GM15510 (cell line): Measurements from ENCODE around the gene SLC40A1.

Source experiments
- POLR2A ChIP-seq: IDR thresholded peaks from 3 replicates; pipeline ENCODE4 v1.6.1; 2011; ENCODE audit warnings: borderline replicate concordance; ENCODE audit not compliant: insufficient read length; ENCODE audit errors: extremely low read depth

SLC40A1 gene

GRCh38 chr2:189609853-189610252 lies 29.3 kb upstream of the SLC40A1 start:
- no peak for TF ChIP-seq POLR2A

DNA sequence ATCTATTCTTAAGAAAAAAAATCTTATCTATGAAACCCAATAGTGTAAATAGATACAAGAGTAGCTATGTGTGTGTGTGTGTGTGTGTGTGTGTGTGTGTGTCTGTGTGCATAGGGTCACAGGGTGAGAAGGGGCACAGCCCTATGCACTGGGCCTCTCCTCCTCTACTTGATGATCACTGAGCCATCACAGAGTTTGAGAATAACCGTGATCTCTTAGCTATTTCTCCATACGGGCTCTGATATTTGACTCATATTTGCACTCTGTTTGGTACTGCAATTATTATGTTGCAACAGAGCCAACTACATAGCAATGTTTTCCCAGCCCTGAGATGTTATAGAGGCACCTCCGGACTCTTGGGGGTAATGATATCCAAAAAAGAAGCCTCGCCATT lies 28.8 kb upstream of the SLC40A1 start:
- TF ChIP-seq POLR2A: no peak

DNA sequence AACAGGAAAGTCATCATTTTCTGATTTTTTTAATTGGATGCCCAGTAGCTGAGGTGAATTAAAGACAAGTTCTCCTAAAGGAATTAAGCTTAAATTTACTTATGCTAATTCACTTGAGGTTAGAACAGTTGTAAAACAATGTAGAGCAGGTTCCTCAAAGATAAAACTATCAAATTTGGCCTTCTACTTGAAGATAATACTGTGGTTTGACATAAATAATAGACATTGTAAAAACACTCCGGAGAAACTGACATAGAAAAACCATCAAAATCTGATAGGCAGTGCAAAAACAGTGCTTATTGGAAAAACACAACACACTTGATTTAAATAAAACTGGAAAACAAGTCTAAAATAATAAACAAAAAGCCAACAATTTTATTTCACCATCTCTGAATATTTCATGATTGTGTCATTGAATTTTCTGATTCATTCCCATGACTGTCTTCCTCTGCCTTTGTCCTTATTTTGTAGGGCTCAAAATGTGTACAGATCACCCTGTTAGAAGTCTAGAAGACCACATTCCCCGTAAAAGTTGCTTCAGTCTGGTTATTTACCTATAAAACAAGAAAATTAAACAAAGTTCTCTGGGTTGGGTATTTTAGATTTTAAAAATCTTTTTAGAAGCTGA lies 28.3 kb upstream of the SLC40A1 start:
- TF ChIP-seq POLR2A: no peak

- TF ChIP-seq POLR2A: no peak
These were observed 27.6 kb upstream of the SLC40A1 start for GRCh38 chr2:189608170-189608569.

DNA sequence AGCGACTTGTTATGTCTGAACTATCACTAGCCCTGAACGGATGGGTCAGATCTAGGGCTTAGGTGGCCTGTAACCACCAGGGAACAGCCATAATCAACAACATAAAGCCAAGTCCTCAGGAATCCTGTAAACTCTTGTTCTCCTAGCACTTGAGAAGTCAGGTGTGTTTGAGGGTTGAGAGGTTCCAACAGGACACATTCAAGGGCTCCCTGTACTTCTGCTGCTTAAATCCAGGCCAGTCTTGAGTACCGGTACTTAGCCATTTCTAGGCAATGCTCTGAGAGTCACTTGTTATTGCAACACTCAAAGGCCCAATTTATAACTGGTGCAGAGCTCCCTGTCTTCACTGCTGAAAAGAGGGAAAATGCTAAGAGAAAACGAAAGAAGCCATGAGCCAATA lies 21.6 kb upstream of the SLC40A1 start:
- TF ChIP-seq POLR2A: no peak

GRCh38 chr2:189601043-189601442 lies 20.5 kb upstream of the SLC40A1 start:
- TF ChIP-seq POLR2A: no peak

DNA sequence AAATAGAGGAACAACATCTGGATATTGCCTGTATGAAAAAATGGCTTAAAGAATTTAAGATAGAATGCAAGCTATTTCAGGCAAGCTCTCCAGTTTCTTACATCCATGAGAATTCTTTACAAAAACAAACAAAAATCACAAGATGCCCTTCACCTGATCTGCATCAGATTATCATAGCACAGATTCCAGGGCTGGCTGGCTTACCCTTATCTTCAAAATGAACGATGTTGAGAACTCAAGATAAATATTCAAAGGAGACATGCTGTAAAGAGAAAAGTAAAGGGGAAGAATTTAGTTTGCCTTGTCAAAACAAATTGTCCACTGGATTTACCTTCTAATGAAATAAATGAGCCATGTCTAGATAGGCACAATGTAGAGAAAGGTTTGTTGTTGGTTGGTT lies 18.7 kb upstream of the SLC40A1 start:
- TF ChIP-seq POLR2A: no peak

DNA sequence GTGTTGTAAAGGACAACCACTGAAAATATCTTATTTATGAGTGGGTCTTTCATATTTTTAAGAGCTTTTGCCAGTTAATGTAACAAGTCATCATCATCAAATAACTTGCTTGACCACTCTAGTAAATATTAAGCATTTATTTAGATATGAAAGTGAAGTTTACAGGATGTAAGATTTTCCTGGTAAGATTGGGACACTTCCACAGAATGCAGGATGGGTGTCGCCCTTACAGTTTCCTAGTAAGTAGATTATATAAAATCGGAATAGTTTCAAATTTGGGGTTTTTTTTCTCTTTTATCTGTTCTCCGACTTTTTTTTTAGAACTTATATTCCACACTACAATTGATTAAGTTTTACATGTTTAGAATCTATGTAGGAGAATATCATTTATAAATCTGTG lies 14.8 kb upstream of the SLC40A1 start:
- TF ChIP-seq POLR2A: no peak

DNA sequence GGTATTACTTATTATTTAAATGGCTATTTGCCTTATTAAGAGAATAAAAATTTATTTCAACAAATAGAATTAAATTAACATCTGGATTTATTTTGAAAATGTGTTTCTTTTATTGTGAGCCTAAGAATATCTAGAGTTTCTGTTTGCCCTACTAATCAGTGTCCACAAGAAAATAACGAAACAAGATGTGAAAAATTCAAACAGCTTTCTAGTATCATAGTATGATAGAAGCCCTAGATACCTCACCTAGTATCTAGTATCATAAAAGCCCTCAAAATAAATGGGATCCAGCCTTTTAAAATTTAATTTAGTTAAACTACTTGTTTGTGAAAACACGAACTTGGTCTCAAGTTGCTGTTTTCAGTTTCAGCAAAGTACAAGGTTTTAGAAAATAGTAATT lies 13.7 kb upstream of the SLC40A1 start:
- TF ChIP-seq POLR2A: no peak

- no peak for TF ChIP-seq POLR2A
These were observed 12.5 kb upstream of the SLC40A1 start for GRCh38 chr2:189593115-189593514.

GRCh38 chr2:189592353-189592984 lies 11.9 kb upstream of the SLC40A1 start:
- TF ChIP-seq POLR2A: no peak

- TF ChIP-seq POLR2A: no peak
These were observed 7.2 kb upstream of the SLC40A1 start for GRCh38 chr2:189587780-189588179.

GRCh38 chr2:189585226-189585756 lies 4.7 kb upstream of the SLC40A1 start:
- TF ChIP-seq POLR2A: no peak

GRCh38 chr2:189584686-189585085 lies 4.1 kb upstream of the SLC40A1 start:
- no peak for TF ChIP-seq POLR2A

GRCh38 chr2:189583227-189584198 lies 2.9 kb upstream of the SLC40A1 start:
- no peak for TF ChIP-seq POLR2A
